SU-DHL-6 (cell line): Measurements from ENCODE around the gene ATXN2L.
A peak's percentile ranks its signal among the peaks of the same experiment; 100 is the strongest.

Experiments
- H2AFZ ChIP-seq: fragments of 200-600 bp; sonication (generic); 2 replicates; pipeline ENCODE4 v1.6.1; 2014; ENCODE audit warnings: low read depth, mild to moderate bottlenecking, moderate library complexity, mixed read lengths, antibody characterized with exemption, low read length; ENCODE audit not compliant: severe bottlenecking
- H3F3A ChIP-seq: fragments of 200-600 bp; shearing (Covaris generic); 2 replicates; pipeline ENCODE4 v1.6.0; 2016; ENCODE audit warnings: antibody characterized with exemption, mild to moderate bottlenecking; ENCODE audit not compliant: insufficient read depth
- H3K27ac ChIP-seq: fragments of 200-600 bp; sonication (generic); 2 replicates; pipeline ENCODE4 v1.5.1; 2016; ENCODE audit warnings: low read depth, mild to moderate bottlenecking, low read length, moderate library complexity, mixed read lengths
- H3K27me3 ChIP-seq: fragments of 200-600 bp; sonication (generic), shearing (Covaris generic); 2 replicates; pipeline ENCODE4 v1.6.0; 2014; ENCODE audit warnings: mild to moderate bottlenecking, low read length
- H3K36me3 ChIP-seq: fragments of 200-600 bp; sonication (generic); 2 replicates; pipeline ENCODE4 v1.6.1; 2014; ENCODE audit warnings: mild to moderate bottlenecking, low read length, mixed read lengths
- H3K4me2 ChIP-seq: fragments of 300-600, 200-600 bp; shearing (Covaris generic), sonication (generic); 2 replicates; pipeline ENCODE4 v1.6.0; 2014; ENCODE audit warnings: low read length, low read depth, mild to moderate bottlenecking; ENCODE audit not compliant: poor library complexity, severe bottlenecking
- H3K4me3 ChIP-seq: fragments of 200-600 bp; sonication (generic); 2 replicates; pipeline ENCODE4 v1.5.1; 2014; ENCODE audit warnings: antibody characterized with exemption, low read length, mild to moderate bottlenecking, mixed read lengths; ENCODE audit not compliant: insufficient read depth, poor library complexity, severe bottlenecking
- H3K79me2 ChIP-seq: fragments of 200-600 bp; sonication (generic); 2 replicates; pipeline ENCODE4 v1.6.1; 2014; ENCODE audit warnings: mild to moderate bottlenecking, low read length, moderate library complexity; ENCODE audit not compliant: insufficient read depth
- H3K9ac ChIP-seq: fragments of 200-600 bp; sonication (generic); 2 replicates; pipeline ENCODE4 v1.7.0; 2014; ENCODE audit warnings: mild to moderate bottlenecking, low read length
- H3K9me2 ChIP-seq: fragments of 200-600 bp; sonication (generic); replicated peaks from 2 replicates; pipeline ENCODE4 v1.6.1; 2014; ENCODE audit warnings: low read length; ENCODE audit not compliant: insufficient read depth
- H3K9me3 ChIP-seq: fragments of 200-600 bp; sonication (generic); 2 replicates; pipeline ENCODE4 v1.6.1; 2014; ENCODE audit warnings: low read length, mixed read lengths; ENCODE audit not compliant: insufficient read depth
- H4K20me1 ChIP-seq: fragments of 200-600 bp; sonication (generic); 2 replicates; pipeline ENCODE4 v1.6.1; 2014; ENCODE audit warnings: low read depth, mild to moderate bottlenecking, antibody characterized with exemption, low read length, moderate library complexity, mixed read lengths
- EZH2phosphoT487 ChIP-seq: fragments of 200-600 bp; sonication (generic), shearing (Covaris generic); conservative IDR thresholded peaks from 2 replicates; pipeline ENCODE4 v1.6.1; 2018; ENCODE audit warnings: mild to moderate bottlenecking, antibody characterized with exemption, low read length, moderate library complexity, mixed read lengths
- TF ChIP-seq, protein P1 (sequence below): fragments of 200-600 bp; sonication (generic); IDR thresholded peaks from one replicate; pipeline ENCODE4 v1.5.1; 2017; ENCODE audit warnings: antibody characterized with exemption, mild to moderate bottlenecking, low read length, moderate library complexity; ENCODE audit not compliant: insufficient read depth, poor library complexity, severe bottlenecking

ATXN2L gene

DNA sequence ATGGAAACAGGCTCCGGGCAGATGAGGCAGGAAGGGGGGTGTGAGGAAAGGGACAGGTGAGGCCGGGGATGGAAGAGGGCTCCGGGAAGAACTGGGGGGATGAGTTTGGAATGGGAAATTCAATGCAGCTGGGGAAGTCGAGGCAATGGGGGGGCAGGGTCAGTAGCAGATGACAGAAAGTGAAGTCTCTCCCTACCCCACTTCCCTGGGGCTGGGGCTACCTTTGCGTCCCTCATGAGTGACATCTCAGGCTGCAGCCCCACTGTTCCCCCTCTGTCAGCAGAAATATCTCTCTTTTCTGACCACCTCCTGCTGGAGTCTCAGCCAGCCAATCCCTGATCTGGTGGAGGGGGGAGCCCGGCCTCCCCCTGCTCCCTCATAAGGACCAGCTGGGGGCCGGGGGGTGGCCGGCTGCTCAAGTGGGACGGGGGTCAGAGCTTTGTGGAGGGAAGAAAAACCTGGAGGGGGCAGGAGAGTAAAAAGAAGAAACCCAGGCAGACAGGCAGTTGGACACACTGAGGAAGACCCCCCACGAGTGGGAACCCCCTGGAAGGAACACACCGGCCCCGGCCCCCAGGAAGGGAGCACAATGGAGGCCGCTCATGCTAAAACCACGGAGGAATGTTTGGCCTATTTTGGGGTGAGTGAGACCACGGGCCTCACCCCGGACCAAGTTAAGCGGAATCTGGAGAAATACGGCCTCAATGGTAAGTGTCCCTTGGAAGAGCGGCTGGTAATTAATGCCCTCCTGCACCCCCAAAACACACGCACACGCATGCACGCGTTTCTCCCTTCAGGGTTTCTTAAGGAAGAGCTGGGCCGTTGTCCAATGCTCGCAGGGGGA, 55.5 kb downstream of the ATXN2L start, which contains the start of gene ATP2A1:
Gene ATP2A1, plus strand, starts transcription at position 406 of the 844 bp plus-strand sequence. Its CDS starts 184 bp downstream, at position 590.
- Histone ChIP-seq H3K27me3 (no peaks in the 10 kb centered on the region), H3K4me3 (peak within 1 kb of the TSS; percentile 65), H3K36me3 (no peaks in the 10 kb centered on the region), H3K27ac (no peak within 1 kb of the TSS; the same call in 1 of the 2 replicates), H3K79me2 (peaks cover 4% of the 10 kb centered on the region; the same call in 1 of the 2 replicates), H3F3A (no peaks in the 10 kb centered on the region), H3K9me3 (peaks cover 4% of the 10 kb centered on the region; the same call in 1 of the 2 replicates), H3K9me2 (no peaks in the 10 kb centered on the region), H3K4me2 (peak within 1 kb of the TSS; percentile 84), H3K9ac (peak within 1 kb of the TSS; percentile 82), H2AFZ (peak within 1 kb of the TSS; percentile 84), H4K20me1 (no peaks in the 10 kb centered on the region)
- TF ChIP-seq EZH2phosphoT487: no peak
- TF ChIP-seq, protein P1, sequence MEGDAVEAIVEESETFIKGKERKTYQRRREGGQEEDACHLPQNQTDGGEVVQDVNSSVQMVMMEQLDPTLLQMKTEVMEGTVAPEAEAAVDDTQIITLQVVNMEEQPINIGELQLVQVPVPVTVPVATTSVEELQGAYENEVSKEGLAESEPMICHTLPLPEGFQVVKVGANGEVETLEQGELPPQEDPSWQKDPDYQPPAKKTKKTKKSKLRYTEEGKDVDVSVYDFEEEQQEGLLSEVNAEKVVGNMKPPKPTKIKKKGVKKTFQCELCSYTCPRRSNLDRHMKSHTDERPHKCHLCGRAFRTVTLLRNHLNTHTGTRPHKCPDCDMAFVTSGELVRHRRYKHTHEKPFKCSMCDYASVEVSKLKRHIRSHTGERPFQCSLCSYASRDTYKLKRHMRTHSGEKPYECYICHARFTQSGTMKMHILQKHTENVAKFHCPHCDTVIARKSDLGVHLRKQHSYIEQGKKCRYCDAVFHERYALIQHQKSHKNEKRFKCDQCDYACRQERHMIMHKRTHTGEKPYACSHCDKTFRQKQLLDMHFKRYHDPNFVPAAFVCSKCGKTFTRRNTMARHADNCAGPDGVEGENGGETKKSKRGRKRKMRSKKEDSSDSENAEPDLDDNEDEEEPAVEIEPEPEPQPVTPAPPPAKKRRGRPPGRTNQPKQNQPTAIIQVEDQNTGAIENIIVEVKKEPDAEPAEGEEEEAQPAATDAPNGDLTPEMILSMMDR: no peak

DNA sequence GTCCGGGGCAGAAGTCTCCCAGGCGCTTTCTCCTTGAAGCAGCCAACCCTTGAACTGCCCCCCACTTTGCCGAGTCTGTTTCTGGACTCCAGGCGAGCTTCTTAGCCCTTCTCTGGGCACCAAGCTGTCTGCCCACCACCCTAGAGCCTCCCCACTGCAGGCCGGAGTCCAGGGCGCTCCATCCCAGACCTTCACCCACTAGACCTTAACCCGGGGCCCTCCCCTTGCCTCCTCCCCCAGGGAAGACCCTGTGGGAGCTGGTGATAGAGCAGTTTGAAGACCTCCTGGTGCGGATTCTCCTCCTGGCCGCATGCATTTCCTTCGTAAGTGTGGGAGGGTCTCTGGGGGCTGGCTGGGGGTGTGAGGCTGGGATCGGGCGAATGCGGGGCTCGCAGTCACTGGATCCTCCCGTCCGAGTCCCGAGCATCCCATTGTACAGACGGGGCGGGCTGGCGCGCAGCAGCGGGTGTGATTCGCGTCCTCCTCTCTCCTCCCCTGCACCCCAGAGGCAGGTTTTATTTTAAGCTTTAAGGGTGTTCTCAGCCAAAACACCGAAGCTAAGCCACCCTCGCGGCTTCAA, 56.6 kb downstream of the ATXN2L start:
- peak overlapping the region; percentile 84 for H3K4me2 ChIP-seq
- no peaks in the 10 kb centered on the region for H3K36me3 ChIP-seq
- H3K4me3 ChIP-seq: peak overlapping the region; percentile 65
- H2AFZ ChIP-seq: peak overlapping the region; percentile 84
- peaks cover 4% of the 10 kb centered on the region; the same call in 1 of the 2 replicates for H3K9me3 ChIP-seq
- H3K79me2 ChIP-seq: peaks cover 4% of the 10 kb centered on the region; the same call in 1 of the 2 replicates
- peak overlapping the region; percentile 82 for H3K9ac ChIP-seq
- peak overlapping the region; percentile 44; the same call in 1 of the 2 replicates for H3K27ac ChIP-seq
- no peaks in the 10 kb centered on the region for H3F3A ChIP-seq
- H3K9me2 ChIP-seq: no peaks in the 10 kb centered on the region
- H3K27me3 ChIP-seq: no peaks in the 10 kb centered on the region
- H4K20me1 ChIP-seq: no peaks in the 10 kb centered on the region
- TF ChIP-seq, protein P1: no peak
- no peak for TF ChIP-seq EZH2phosphoT487

DNA sequence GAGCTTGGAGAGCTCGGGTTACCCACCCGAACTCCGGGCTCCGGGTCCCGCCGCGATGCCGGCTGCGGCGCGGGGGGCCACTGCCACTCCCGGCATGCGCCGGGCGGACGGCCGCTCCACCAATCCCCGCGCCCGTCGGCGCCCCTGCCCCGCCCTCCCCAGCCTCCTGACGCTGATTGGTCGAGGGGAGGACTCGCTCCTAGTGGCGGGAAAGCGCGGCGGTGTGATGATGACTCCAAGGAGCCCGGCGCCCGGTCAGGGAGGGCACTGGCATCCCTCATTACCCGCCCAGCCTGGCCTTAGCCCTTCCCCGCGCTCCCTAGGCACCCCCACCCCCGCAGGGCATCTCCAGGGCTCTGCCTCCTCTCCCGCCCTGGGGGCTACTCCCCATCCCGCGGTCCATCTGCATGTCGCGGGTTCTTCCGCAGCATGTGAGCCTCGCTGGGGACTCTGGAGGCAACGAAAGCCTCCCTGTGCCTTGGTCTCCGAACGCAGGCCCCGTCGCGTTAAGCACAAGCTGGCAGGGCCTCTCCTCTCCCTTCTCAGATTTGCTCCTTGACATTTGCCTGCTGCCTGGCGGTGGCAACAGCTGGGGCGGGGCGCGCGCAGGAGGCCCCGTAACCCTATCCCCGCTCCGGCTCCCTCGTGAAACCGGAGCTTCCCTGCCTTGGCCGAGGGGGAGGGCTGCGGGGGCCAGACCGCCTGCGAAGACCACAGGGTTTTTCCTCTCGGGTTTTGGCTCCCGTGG, 57.2 kb downstream of the ATXN2L start:
- peak overlapping the region; percentile 84 for H2AFZ ChIP-seq
- peaks cover 4% of the 10 kb centered on the region; the same call in 1 of the 2 replicates for H3K9me3 ChIP-seq
- H3F3A ChIP-seq: no peaks in the 10 kb centered on the region
- no peaks in the 10 kb centered on the region for H3K9me2 ChIP-seq
- peak overlapping the region; percentile 82 for H3K9ac ChIP-seq
- H3K4me2 ChIP-seq: peak overlapping the region; percentile 84
- H3K4me3 ChIP-seq: peak overlapping the region; percentile 65
- no peaks in the 10 kb centered on the region for H4K20me1 ChIP-seq
- no peaks in the 10 kb centered on the region for H3K27me3 ChIP-seq
- TF ChIP-seq, protein P1: no peak
- no peak for TF ChIP-seq EZH2phosphoT487
- H3K79me2 ChIP-seq: peaks cover 4% of the 10 kb centered on the region; the same call in 1 of the 2 replicates
- no peaks in the 10 kb centered on the region for H3K36me3 ChIP-seq
- peak overlapping the region; percentile 44; the same call in 1 of the 2 replicates for H3K27ac ChIP-seq
